NCI-H345 (cell line): ENCODE measurements around the gene UBE2J2.

Experiments used
- DNase-seq: peaks from one replicate; lab custom pipeline; 2025; lab: John Stamatoyannopoulos, UW

The UBE2J2 gene

DNA sequence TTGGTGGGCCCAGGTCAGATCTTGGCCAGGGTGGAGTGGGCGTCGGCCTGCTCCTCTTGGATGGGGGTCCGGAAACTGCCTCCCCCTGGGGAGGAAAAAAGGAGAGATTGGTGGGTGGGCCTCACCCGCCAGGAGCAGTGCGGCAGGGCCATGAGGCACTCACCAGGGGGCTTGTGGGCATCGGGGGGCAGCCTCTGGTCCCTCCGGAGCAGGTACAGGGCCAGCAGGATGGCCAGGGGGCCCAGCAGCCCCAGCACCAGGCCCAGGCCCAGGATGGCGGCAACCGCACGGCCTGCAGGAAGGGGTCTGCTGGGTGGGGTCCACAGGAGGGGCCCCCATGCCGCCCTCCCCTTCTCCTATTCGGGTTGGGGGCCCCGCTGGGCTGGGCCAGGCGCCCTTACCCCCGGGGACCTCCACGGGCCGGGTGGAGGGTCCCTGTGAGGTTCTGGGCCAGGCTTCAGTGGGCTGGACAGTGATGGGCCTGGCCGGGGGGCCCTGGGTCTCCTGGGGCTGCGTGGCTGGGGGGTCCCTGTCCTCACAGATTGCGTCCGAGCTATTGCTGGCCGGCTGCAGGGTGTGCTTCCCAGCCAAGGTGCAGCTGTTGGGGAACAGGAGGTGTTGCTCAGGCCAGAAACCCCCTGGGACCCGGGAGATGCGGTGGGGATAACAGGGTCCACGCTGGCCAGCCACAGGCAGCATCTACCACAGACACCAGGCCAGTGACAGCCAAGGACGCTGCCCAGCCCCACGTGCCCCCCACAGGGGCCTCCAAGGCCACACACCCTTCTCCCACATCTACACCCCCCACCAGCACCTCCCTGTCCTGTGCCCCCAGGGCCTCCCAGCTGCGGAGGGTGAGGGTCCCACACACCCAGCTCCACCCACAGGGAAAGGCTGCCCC, 61.9 kb downstream of the UBE2J2 start:
- DNase-seq, result no peak

DNA sequence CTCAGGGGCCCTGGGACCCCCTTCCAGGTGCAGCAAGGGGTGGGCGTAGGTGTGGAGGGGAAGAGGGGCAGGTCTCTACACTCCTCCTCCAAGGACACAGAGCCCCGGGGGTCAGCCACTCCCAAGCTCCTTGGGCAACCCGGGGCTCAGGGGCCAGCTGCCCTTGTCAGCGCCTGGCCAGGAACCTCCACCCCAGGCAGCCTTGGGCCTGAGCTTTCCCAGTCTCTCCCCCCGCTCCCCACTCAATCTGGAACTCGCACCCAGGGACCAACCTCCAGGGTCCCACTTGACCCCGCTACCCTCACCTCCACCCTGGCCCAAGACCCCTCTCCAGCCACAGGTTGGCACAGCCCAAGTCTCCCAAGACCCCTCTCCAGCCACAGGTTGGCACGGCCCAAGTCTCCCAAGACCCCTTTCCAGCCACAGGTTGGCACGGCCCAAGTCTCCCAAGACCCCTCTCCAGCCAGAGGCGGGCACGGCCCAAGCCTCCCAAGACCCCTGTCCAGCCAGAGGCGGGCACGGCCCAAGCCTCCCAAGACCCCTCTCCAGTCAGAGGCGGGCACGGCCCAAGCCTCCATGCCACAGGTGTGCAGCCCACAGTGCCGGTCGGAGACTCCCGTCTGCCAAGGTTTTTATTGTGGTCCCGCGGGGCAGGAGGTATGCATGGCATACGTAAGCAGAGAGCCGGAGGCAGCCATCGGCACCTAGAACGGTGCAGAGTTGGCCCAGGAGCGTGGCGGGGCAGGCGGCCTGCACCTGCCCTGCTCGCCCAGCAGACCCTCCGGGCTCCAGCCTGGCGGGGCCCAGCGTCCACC, 62.7 kb downstream of the UBE2J2 start:
- no peak for DNase-seq

DNA sequence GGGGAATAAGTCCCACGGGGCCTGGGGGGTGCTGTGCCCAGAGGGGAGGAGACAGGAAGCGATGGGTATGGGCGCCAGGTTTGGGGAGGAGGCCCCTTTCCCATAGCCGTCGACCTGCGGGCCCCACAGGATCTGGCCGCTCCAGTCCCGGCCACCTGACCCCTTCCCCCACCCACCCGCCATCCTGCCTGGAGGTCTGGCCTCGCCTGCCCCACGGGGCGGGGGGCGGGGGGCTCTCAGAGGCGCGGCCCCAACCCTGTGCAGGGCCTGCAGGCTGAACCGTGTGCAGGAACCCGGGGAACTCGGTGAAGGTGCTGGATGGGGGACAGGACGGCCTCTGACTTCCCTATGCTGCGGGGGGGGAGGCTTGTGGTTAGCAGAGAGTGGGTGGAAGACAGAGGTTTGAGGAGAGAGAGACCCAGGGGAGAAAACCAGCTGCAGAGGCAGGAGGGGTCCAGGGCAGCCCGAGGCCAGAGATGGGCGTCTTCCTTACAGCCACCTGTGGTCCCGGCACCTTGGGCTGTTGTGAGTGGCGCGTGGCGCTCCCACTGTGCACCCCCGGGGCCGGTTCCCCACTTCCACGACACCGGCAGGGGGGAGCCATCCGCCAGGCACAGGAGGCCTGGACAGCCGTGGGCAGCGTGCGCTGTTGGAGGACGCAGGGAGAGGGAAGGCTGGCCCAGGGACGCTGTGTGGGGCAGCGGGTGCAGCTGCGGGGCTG, 64.8 kb downstream of the UBE2J2 start:
- DNase-seq, result no peak

DNA sequence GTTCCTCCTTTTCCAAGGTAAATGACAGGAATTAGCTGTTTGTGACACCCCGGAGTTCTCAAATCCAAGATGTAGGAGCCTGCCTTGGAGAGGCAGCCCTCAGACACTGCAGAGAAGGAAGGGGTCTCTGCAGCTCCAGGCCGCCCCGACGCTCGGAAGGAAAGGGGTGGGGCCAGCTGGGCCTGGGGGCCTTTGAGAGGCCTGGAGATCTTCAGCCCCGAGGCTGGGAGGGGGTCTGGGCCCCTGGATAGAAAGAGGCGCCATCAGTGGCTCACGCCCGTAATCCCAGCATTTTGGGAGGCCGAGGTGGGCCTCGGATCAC, 66.1 kb downstream of the UBE2J2 start:
- no peak for DNase-seq

DNA sequence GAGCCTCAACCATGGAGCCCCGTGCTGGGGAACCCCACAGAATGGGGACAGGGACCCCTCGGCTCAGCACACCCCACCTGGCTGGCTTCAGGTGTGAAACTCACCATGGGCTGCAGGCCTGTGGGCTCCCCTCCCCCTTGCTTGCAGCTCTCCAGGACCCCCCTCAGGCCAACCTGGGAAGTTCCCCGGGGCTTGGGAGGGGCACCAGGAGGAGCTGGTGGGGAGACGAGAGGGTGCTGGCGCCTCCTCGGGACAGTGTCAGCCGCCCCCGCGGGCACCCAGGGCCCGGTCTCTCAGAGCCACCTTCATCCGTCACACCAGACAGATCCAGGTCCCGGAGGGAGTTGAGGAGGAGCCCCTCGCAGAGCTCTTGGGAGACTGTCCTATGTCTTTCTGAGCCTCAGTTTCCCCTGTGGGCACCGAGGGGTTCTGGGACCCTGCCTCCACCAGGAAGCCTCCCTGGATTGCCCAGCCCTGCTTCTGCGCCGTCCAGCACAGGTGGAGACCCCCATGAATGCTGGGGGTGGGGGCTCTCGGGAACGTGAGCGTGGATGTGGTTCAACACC, 66.6 kb downstream of the UBE2J2 start:
- DNase-seq, result no peak

DNA sequence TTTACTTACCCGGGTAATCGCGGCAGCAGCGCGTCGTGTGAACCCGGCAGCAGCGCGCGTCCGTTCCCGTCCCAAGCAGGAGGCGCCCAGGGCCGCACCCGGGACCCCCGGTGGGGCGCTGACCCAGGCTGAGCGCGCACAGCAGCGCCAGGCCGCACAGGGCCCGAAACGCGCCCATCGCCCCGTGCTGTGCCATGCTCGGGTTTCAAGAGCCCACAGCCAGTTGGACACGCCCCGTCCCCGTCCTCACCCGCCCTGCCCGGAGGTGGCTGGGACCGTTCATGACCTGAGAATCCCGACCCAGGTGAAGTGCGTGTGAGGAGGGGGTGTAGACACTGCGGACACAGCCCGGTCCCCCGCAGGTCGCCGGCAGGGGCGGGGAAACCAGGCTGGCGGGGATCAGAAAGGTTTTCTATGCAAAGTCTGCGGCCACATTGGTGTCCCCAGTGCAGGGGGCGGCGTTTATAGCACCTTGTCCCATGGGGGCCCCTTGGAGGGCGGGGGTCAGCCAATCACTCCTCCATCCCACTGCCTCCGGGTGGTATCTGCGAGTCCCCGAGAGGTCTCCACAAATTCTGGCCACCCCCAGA, 67.2 kb downstream of the UBE2J2 start, which contains the start of gene TNFRSF18:
TNFRSF18 (minus strand) TSS at position 217 of the 590 bp plus-strand sequence; CDS start at position 196, 21 bp downstream.
- DNase-seq, result peak; percentile 7

DNA sequence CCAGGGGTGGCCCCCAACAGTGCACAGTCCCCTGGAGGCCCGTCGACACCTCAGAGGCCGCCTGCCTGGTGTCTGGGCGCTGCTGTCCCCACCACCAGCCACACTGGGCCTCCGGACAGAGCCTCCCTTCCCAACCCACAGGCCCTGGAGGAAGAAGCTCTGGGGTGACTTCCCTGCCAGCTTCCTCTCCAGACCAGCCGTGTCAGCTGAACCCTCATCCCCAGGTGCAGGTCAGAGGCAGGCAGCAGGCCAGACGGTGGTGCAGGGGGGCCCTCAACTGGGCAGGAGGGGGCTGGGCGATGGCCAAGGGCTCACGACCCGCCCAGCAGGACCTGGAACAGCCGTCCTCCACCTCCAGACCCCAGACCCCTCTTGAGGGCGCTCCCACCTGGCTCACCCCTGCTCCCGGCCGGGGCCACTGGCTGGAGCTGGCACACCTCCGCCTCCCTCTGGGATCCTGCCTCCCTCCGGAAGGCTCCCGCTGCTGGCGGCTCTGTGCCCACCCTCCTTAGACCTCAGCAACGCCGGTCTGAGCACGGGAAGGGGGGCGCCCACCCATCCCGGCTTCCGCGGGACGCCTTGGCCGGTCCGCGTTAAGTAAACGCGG, 67.8 kb downstream of the UBE2J2 start:
- DNase-seq, result no peak

DNA sequence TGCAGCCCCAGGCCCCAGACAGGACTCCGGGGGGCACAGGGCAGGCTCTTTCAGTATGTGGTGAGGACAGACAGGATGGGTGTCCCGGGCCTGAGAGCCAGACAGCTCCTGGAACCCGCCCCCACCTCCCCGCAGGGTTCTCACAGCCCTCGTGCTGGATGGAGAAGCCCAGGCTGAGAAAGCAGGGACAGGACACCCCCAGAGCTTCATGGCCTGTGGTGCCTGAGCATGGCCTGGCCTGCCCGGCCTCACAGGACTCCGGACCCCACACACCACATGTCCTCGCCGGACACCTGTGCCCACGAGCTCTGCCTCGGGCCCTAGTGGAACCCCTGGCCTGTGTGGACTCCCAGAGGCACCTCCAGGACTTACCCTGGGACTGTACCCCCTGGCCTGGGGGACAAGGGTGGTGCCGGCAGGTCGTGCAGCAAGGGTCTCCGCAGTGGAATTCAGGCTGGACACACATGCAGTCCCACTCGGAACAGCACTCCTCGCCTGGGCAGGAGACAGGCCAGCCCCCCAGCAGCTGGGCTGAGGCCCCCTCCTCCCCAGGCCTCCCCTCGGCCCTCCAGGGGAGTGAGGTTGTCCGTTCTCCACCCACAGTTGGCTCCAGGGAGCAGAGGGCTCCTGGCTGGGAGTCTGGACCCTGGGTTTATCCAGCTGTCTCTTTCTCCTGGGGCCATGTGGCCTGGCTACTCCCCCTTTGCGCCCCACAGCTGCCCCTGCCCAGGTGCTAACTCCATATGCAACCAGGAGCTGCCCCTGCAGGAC, 68.5 kb downstream of the UBE2J2 start:
- DNase-seq, result no peak

DNA sequence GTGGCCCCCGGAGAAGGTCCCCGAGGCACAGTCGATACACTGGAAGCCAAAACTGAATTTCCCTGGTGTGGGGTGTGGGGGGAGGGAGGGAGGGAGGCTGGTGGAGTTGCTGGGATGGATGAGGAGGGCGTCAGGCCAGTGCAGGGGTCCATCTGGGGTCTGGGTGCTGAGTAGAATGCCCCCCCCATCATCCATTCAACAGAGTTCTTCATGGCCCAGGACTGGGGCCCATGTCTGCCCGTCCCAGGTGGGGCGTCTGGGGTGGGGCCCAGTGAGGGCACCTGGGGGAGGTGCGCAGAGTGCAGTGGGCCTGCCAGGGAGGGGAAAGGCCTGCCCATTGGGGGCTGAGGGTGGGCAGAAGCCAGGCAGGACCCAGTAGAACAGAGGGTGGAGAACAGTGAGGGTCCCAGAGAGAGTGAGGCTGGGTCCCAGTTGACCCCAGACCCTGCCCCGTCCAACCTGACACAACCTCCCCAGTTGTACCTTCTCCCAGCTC, 69.2 kb downstream of the UBE2J2 start:
- no peak for DNase-seq
